Measurements from ENCODE around the gene SPG11. TPM values are rescaled to one million over a fixed set of nuclear protein-coding genes. Genes with fewer than 3 reads are reported as not detected.
"Not testable (repeated sequence)": the region's sequence is repeated elsewhere in the genome, so short reads cannot be mapped to it uniquely, and the experiment has no call there.

SPG11 gene
- total RNA-seq, 1 experiment from 2014 or later: 65.1 TPM

- POLR2A ChIA-PET: interaction anchor here (1.0 to 1.4 kb wide), 4 partner anchors 8 to 28 kb away, joined by 3 read pairs; partner anchors contain the start of gene EIF3J
- CTCF ChIA-PET: interaction anchor here (0.5 to 0.6 kb wide), 2 partner anchors 37 to 874 kb away, joined by 3 to 4 read pairs; no protein-coding TSS in a partner anchor
- Mint-ChIP-seq H3K27ac (ENCODE audit: low read depth, unreplicated experiment) (no peak overlapping the region), H3K36me3 (ENCODE audit: insufficient read depth, unreplicated experiment) (peaks cover 100% of the 10 kb centered on the region), H3K27me3 (ENCODE audit: insufficient read depth, unreplicated experiment) (no peaks in the 10 kb centered on the region), H3K4me1 (ENCODE audit: insufficient read depth, unreplicated experiment) (peaks cover 8% of the 10 kb centered on the region), H3K9me3 (ENCODE audit: unreplicated experiment) (no peaks in the 10 kb centered on the region), H3K4me3 (ENCODE audit: unreplicated experiment) (no peak overlapping the region)
- no TSS peak for BruUV-seq (replicated peaks)
- intact Hi-C loops (cut with micrococcal nuclease): no loop called here
- no peak for DNase-seq (ENCODE audit: unreplicated experiment)
- TF ChIP-seq CTCF (IDR thresholded peaks at IDR 0.05; ENCODE audit: unreplicated experiment): no peak
Observed at GRCh38 chr15:44554934-44555723, 108.3 kb downstream of the SPG11 start.

GRCh38 chr15:44550734-44551133 lies 112.7 kb downstream of the SPG11 start:
- Mint-ChIP-seq H3K9me3 (ENCODE audit: unreplicated experiment) (no peaks in the 10 kb centered on the region), H3K4me1 (ENCODE audit: insufficient read depth, unreplicated experiment) (peaks cover 7% of the 10 kb centered on the region), H3K27me3 (ENCODE audit: insufficient read depth, unreplicated experiment) (no peaks in the 10 kb centered on the region), H3K36me3 (ENCODE audit: insufficient read depth, unreplicated experiment) (peaks cover 84% of the 10 kb centered on the region), H3K27ac (ENCODE audit: low read depth, unreplicated experiment) (no peak overlapping the region), H3K4me3 (ENCODE audit: unreplicated experiment) (no peak overlapping the region)
- intact Hi-C loops (cut with micrococcal nuclease): no loop called here
- no TSS peak for BruUV-seq (replicated peaks)
- TF ChIP-seq CTCF (IDR thresholded peaks at IDR 0.05; ENCODE audit: unreplicated experiment): no peak
- ChIA-PET POLR2A (interaction anchor here (0.8 to 1.1 kb wide), 2 partner anchors 13 kb away, joined by 5 to 8 read pairs; partner anchors contain the start of gene EIF3J), CTCF (interaction anchor here (0.6 to 1.5 kb wide), 3 partner anchors 8 to 42 kb away, joined by 5 to 6 read pairs (median 5); no protein-coding TSS in a partner anchor)
- DNase-seq (ENCODE audit: unreplicated experiment): no peak

DNA sequence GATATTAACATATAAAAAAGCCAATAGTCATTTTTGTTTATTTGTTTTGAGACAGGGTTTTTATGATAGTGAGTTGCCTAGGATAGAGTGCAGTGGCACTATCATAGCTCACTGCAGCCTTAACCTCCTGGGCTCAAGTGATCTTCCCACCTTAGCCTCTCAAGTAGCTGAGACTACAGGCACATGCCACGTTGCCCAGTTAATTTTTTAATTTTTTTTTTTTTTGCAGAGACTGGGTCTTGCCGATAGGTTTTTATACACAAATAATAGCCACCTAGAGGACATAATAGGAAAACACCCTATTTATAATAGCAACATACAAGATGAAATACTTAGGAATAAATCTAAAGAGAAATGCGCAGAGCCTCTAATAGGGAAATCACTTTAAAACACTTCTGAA lies 113.2 kb downstream of the SPG11 start:
- intact Hi-C loops (cut with micrococcal nuclease): no loop called here
- Mint-ChIP-seq H3K9me3 (ENCODE audit: unreplicated experiment) (no peaks in the 10 kb centered on the region), H3K27ac (ENCODE audit: low read depth, unreplicated experiment) (no peak overlapping the region), H3K4me3 (ENCODE audit: unreplicated experiment) (no peak overlapping the region), H3K27me3 (ENCODE audit: insufficient read depth, unreplicated experiment) (no peaks in the 10 kb centered on the region), H3K4me1 (ENCODE audit: insufficient read depth, unreplicated experiment) (peaks cover 7% of the 10 kb centered on the region), H3K36me3 (ENCODE audit: insufficient read depth, unreplicated experiment) (peaks cover 80% of the 10 kb centered on the region)
- peak; percentile 33 for DNase-seq (ENCODE audit: unreplicated experiment)
- no TSS peak for BruUV-seq (replicated peaks)
- TF ChIP-seq CTCF (IDR thresholded peaks at IDR 0.05; ENCODE audit: unreplicated experiment): peak; percentile 17
- ChIA-PET POLR2A (interaction anchor here (1.1 kb wide), 2 partner anchors 12 to 15 kb away, joined by 3 to 8 read pairs; no protein-coding TSS in a partner anchor), CTCF (interaction anchor here (0.5 to 1.5 kb wide), 9 partner anchors 8 to 677 kb away, joined by 3 to 6 read pairs (median 5); no protein-coding TSS in a partner anchor)

- BruUV-seq (replicated peaks); H3K4me3 Mint-ChIP-seq (ENCODE audit: unreplicated experiment); H3K4me1 Mint-ChIP-seq (ENCODE audit: insufficient read depth, unreplicated experiment); H3K27me3 Mint-ChIP-seq (ENCODE audit: insufficient read depth, unreplicated experiment); DNase-seq (ENCODE audit: unreplicated experiment); H3K27ac Mint-ChIP-seq (ENCODE audit: low read depth, unreplicated experiment); intact Hi-C loops (cut with micrococcal nuclease); H3K9me3 Mint-ChIP-seq (ENCODE audit: unreplicated experiment): not testable (repeated sequence)
- ChIA-PET POLR2A (interaction anchor here (1.1 kb wide), 2 partner anchors 12 to 14 kb away, joined by 3 read pairs; partner anchors contain the start of gene EIF3J), CTCF (interaction anchor here (0.9 kb wide), 1 partner anchor 11 kb away, joined by 5 read pairs; no protein-coding TSS in a partner anchor)
- peaks cover 70% of the 10 kb centered on the region for H3K36me3 Mint-ChIP-seq (ENCODE audit: insufficient read depth, unreplicated experiment)
Observed at GRCh38 chr15:44549152-44549551, 114.3 kb downstream of the SPG11 start.
